Measurements from ENCODE around the gene MAMLD1. TPM values are rescaled to one million over a fixed set of nuclear protein-coding genes. Genes with fewer than 3 reads are reported as not detected.

The MAMLD1 gene
- total and polyA plus RNA-seq, 9 of the 15 experiments (the other 6 are each of a cell fraction or from before 2014, with no cell fraction given) = 0.12 to 0.18 TPM; not detected in 7

DNA sequence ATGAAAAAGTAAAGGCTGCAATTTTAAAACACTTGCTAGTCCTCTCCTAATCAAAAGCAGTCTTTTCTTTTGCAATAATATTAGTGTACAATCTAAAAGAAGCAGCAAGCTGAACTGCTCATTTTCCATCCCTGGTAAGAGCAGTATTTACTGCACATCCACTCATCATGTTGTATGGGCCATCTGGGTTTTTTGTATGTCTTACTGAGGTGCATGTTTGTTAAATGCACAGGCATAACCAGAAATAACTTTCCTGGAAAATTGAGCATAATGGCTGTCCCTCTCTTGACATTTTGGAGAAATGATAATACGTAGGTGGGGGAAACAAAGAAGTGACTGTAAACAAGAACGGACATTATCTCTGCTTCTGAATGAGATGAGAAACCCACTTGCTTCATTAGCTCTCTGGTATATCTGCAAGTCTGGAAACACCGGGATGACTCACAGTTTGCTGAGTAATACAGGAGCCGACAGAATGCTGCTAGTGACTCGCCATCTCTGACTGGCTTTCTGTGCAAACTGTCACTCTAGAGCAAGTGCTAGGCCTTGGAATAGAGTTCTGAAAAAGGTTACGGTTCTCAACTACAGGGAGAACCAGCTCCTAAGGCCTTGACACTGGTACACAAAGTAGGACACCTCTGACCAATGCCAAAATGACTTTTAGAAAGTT lies 119.6 kb downstream of the MAMLD1 start:
- BruUV-seq (replicated peaks) = no TSS peak
- in situ Hi-C loops (cut with MboI) = no loop called here
- Histone ChIP-seq H3K79me2 (ENCODE audit: control insufficient read depth, insufficient read depth, low read length) (no peaks in the 10 kb centered on the region), H3K4me3 (no peak overlapping the region), H3K9ac (ENCODE audit: insufficient read depth in 1 of 2, low read depth in 2 of 2, low read length in 2 of 2) (no peak overlapping the region), H3K4me1 (replicated peaks in 1 of 2; ENCODE audit: control insufficient read depth in 2 of 2, insufficient read depth in 2 of 2, low read length in 2 of 2) (peaks cover 0 to 10% of the 10 kb centered on the region in 2 experiments; a peak in 2 of 5 replicates), H3K9me1 (ENCODE audit: control insufficient read depth, insufficient read depth, low read length) (no peaks in the 10 kb centered on the region), H3K27me3 (ENCODE audit: control insufficient read depth in 2 of 2, insufficient read depth in 2 of 2, low read length in 2 of 2) (peaks cover 2 to 12% of the 10 kb centered on the region in 2 experiments), H2AFZ (ENCODE audit: low read depth, low read length) (peak overlapping the region; percentile 56; the same call in 1 of the 2 replicates), H4K20me1 (replicated peaks; ENCODE audit: control insufficient read depth, insufficient read depth, low read length) (no peaks in the 10 kb centered on the region), H3K4me2 (ENCODE audit: insufficient read depth, low read length) (no peak overlapping the region), H3K27ac (ENCODE audit: extremely low read depth, low read depth, low read length) (peak overlapping the region; percentile 28; the same call in 1 of the 3 replicates), H3K9me3 (replicated peaks; ENCODE audit: control insufficient read depth, insufficient read depth, low read depth, low read length) (no peaks in the 10 kb centered on the region), H3K36me3 (ENCODE audit: control insufficient read depth, insufficient read depth, low read length) (no peaks in the 10 kb centered on the region)
- intact Hi-C loops (cut with micrococcal nuclease) = no loop called here
- 0% methylated on average over 6 of the region's 6 CpGs for WGBS (ENCODE audit: insufficient coverage, low coverage, missing lambda C conversion rate)
- POLR2A ChIA-PET = interaction anchor here (0.6 kb wide), 1 partner anchor 1378 kb away, joined by 3 read pairs; no protein-coding TSS in a partner anchor
- CTCF ChIA-PET (ENCODE audit: low intra/inter-chr PET ratio) = no interaction called here
- FAIRE-seq (peak; percentile 78), DNase-seq (ENCODE audit: extremely low read depth in 1 of 4, low spot score in 3 of 4) (peak; percentile 14 to 53 (median 27)), ATAC-seq (peak; percentile 79)
- TF ChIP-seq MYC (IDR thresholded peaks at IDR 0.05; ENCODE audit: low read depth, low read length) = no peak
- no peak for TF ChIP-seq MYC (CRISPR knock-in tag; IDR thresholded peaks at IDR 0.05; ENCODE audit: borderline replicate concordance, low read depth)
- TF ChIP-seq, protein P1, sequence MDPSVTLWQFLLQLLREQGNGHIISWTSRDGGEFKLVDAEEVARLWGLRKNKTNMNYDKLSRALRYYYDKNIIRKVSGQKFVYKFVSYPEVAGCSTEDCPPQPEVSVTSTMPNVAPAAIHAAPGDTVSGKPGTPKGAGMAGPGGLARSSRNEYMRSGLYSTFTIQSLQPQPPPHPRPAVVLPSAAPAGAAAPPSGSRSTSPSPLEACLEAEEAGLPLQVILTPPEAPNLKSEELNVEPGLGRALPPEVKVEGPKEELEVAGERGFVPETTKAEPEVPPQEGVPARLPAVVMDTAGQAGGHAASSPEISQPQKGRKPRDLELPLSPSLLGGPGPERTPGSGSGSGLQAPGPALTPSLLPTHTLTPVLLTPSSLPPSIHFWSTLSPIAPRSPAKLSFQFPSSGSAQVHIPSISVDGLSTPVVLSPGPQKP (CRISPR knock-in tag; IDR thresholded peaks at IDR 0.05) = no peak
- TF ChIP-seq POLR2H (tag; IDR thresholded peaks at IDR 0.05; ENCODE audit: low read depth) = no peak
- no peak for TF ChIP-seq SLC30A9 (CRISPR knock-in tag; IDR thresholded peaks at IDR 0.05)
- TF ChIP-seq ZNF561 (CRISPR knock-in tag; conservative IDR thresholded peaks at IDR 0.05) = no peak
- peak; percentile 40 for TF ChIP-seq ZFP36 (IDR thresholded peaks at IDR 0.05; ENCODE audit: low read depth, low read length, partially characterized antibody)
- 0 out of 2 replicates have a peak, but pooled peaks have one; percentile 7 for TF ChIP-seq MAFF (IDR thresholded peaks at IDR 0.05; ENCODE audit: low read length)
- TF ChIP-seq, protein P2, sequence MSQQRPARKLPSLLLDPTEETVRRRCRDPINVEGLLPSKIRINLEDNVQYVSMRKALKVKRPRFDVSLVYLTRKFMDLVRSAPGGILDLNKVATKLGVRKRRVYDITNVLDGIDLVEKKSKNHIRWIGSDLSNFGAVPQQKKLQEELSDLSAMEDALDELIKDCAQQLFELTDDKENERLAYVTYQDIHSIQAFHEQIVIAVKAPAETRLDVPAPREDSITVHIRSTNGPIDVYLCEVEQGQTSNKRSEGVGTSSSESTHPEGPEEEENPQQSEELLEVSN (IDR thresholded peaks at IDR 0.05; ENCODE audit: borderline replicate concordance in 1 of 2, extremely low read depth in 1 of 2, insufficient read depth in 1 of 2, insufficient read length in 1 of 2, low read depth in 1 of 2, low read length in 1 of 2, poor library complexity in 1 of 2, severe bottlenecking in 1 of 2) = no peak
- TF ChIP-seq MEF2D (tag; conservative IDR thresholded peaks at IDR 0.05; ENCODE audit: low read depth) = no peak
- TF ChIP-seq MBD2 (IDR thresholded peaks at IDR 0.05; ENCODE audit: borderline replicate concordance, low read depth) = no peak
- TF ChIP-seq SIRT6 (IDR thresholded peaks at IDR 0.05; ENCODE audit: low read depth, low read length) = no peak
- TF ChIP-seq GATAD2B (IDR thresholded peaks at IDR 0.05; ENCODE audit: borderline replicate concordance) = no peak
- TF ChIP-seq ATF7 (IDR thresholded peaks at IDR 0.05) = no peak; the same call in 1 of the 2 replicates
- no peak for TF ChIP-seq DACH1 (IDR thresholded peaks at IDR 0.05; ENCODE audit: partially characterized antibody)
- TF ChIP-seq, protein P3, sequence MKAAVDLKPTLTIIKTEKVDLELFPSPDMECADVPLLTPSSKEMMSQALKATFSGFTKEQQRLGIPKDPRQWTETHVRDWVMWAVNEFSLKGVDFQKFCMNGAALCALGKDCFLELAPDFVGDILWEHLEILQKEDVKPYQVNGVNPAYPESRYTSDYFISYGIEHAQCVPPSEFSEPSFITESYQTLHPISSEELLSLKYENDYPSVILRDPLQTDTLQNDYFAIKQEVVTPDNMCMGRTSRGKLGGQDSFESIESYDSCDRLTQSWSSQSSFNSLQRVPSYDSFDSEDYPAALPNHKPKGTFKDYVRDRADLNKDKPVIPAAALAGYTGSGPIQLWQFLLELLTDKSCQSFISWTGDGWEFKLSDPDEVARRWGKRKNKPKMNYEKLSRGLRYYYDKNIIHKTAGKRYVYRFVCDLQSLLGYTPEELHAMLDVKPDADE (conservative IDR thresholded peaks at IDR 0.05; ENCODE audit: control insufficient read depth, low read depth, low read length) = no peak
- TF ChIP-seq, protein P4, sequence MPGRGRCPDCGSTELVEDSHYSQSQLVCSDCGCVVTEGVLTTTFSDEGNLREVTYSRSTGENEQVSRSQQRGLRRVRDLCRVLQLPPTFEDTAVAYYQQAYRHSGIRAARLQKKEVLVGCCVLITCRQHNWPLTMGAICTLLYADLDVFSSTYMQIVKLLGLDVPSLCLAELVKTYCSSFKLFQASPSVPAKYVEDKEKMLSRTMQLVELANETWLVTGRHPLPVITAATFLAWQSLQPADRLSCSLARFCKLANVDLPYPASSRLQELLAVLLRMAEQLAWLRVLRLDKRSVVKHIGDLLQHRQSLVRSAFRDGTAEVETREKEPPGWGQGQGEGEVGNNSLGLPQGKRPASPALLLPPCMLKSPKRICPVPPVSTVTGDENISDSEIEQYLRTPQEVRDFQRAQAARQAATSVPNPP (IDR thresholded peaks at IDR 0.05; ENCODE audit: borderline replicate concordance, insufficient read depth, insufficient read length) = no peak
- TF ChIP-seq MCM3 (IDR thresholded peaks at IDR 0.05) = no peak

Measured in K562 (cell line).